ENCODE measurements around the gene IDUA. TPM values are rescaled to one million over a fixed set of nuclear protein-coding genes. Genes with fewer than 3 reads are reported as not detected.

Gene IDUA
- total RNA-seq, 3 donors from 2014 or later (not counting 1 experiment from before 2014, with no cell fraction given): 38.7 to 43.6 (median 43.0) TPM

DNA sequence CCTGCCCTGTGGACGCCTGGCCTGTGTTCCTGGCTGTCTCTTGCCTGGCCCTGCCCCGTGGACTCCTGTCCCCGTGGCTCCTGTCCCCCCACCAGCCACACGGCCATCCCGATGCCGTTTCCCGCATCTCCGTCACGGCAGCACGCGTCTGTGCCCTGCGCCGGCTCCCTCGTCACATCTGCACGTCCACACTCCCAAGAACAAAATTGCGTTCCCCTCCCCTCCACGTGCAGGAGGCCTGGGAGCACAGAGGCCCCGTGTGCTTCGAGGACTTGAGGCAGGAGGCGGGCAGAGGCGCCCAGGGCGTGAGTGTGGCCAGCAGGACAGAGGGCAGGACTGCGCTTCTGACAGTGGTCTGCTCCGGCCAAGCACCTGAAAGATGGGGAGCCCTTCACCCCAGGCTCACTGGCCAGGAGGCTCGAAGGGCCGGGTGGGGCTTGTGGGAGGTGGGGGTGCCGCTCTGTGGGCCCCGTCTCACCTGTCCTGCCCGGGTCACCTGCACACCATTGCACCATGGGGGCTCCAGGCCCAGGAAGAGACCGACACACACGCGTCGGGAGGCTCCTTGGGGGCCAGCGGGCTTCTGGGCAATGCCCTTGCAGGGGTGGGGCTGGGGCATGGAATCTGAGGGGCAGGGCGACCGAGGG, 41.9 kb downstream of the IDUA start:
- TF ChIP-seq CTCF (IDR thresholded peaks at IDR 0.05): no peak
- intact Hi-C loops (cut with micrococcal nuclease): no loop called here
- no peak overlapping the region for H3K27ac ChIP-seq (ENCODE audit: low read length)

GRCh38 chr4:1029529-1029928, 42.7 kb downstream of the IDUA start:
- no peak overlapping the region for H3K27ac Mint-ChIP-seq
- no peaks in the 10 kb centered on the region for H3K27me3 Mint-ChIP-seq (ENCODE audit: low read depth in 2 of 2)
- no peaks in the 10 kb centered on the region for H3K36me3 ChIP-seq (ENCODE audit: control insufficient read depth, insufficient read depth, low read length)
- H3K36me3 Mint-ChIP-seq: no peaks in the 10 kb centered on the region
- no peaks in the 10 kb centered on the region for H3K9me3 Mint-ChIP-seq
- no peaks in the 10 kb centered on the region for H3K4me1 ChIP-seq (ENCODE audit: control insufficient read depth, insufficient read depth, low read length)
- ATAC-seq (no peak), DNase-seq (no peak)
- intact Hi-C loops (cut with micrococcal nuclease): no loop called here
- WGBS (ENCODE audit: insufficient coverage): 75% methylated on average over 17 of the region's 17 CpGs
- no peak for TF ChIP-seq CTCF (IDR thresholded peaks at IDR 0.05)
- no peak overlapping the region for H3K27ac ChIP-seq (ENCODE audit: low read length)
- no peak overlapping the region for H3K4me3 Mint-ChIP-seq
- H3K27me3 ChIP-seq (ENCODE audit: control insufficient read depth, insufficient read depth, low read length): no peaks in the 10 kb centered on the region
- H3K4me3 ChIP-seq (ENCODE audit: low read length): no peak overlapping the region
- H3K9me3 ChIP-seq (ENCODE audit: control insufficient read depth, insufficient read depth, low read length): no peaks in the 10 kb centered on the region
- no peaks in the 10 kb centered on the region for H3K4me1 Mint-ChIP-seq

More for the DNA sequence above, 41.9 kb downstream of the IDUA start:
- 86% methylated on average over 36 of the region's 36 CpGs for WGBS (ENCODE audit: insufficient coverage)
- ATAC-seq: no peak
- no peaks in the 10 kb centered on the region for H3K36me3 Mint-ChIP-seq
- H3K4me1 Mint-ChIP-seq: no peaks in the 10 kb centered on the region
- DNase-seq: no peak
- H3K27me3 ChIP-seq (ENCODE audit: control insufficient read depth, insufficient read depth, low read length): no peaks in the 10 kb centered on the region
- H3K4me1 ChIP-seq (ENCODE audit: control insufficient read depth, insufficient read depth, low read length): no peaks in the 10 kb centered on the region
- H3K9me3 ChIP-seq (ENCODE audit: control insufficient read depth, insufficient read depth, low read length): no peaks in the 10 kb centered on the region
- no peaks in the 10 kb centered on the region for H3K27me3 Mint-ChIP-seq (ENCODE audit: low read depth in 2 of 2)
- no peaks in the 10 kb centered on the region for H3K9me3 Mint-ChIP-seq
- H3K4me3 ChIP-seq (ENCODE audit: low read length): no peak overlapping the region
- H3K27ac Mint-ChIP-seq: no peak overlapping the region
- H3K36me3 ChIP-seq (ENCODE audit: control insufficient read depth, insufficient read depth, low read length): no peaks in the 10 kb centered on the region
- H3K4me3 Mint-ChIP-seq: no peak overlapping the region

DNA sequence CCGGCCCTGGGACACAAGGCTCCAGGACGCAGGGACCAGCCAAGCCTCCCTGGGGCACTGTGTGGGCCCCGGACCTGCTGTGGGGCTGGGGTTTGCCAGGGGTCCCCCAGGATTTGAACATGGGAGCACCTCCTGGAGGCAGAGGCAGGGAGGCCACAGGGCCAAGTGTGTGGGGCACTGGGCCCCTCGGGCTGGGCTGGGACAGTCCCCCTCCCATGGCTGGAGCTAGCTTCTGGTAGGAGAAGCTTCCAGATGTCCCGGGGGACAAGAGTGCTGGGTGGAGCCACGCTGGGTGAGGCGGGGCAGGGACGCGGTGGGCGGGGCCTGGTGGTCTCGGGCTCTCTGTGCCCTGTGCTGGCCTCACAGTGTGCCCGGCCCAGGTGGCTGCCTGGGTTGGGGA, 43.2 kb downstream of the IDUA start:
- no peak for TF ChIP-seq CTCF (IDR thresholded peaks at IDR 0.05)
- Mint-ChIP-seq H3K27me3 (ENCODE audit: low read depth in 2 of 2) (no peaks in the 10 kb centered on the region), H3K27ac (no peak overlapping the region), H3K4me3 (no peak overlapping the region), H3K4me1 (no peaks in the 10 kb centered on the region), H3K36me3 (no peaks in the 10 kb centered on the region), H3K9me3 (no peaks in the 10 kb centered on the region)
- intact Hi-C loops (cut with micrococcal nuclease): no loop called here
- no peak for ATAC-seq
- no peaks in the 10 kb centered on the region for H3K9me3 ChIP-seq (ENCODE audit: control insufficient read depth, insufficient read depth, low read length)
- DNase-seq: no peak
- H3K4me3 ChIP-seq (ENCODE audit: low read length): no peak overlapping the region
- no peaks in the 10 kb centered on the region for H3K36me3 ChIP-seq (ENCODE audit: control insufficient read depth, insufficient read depth, low read length)
- H3K27ac ChIP-seq (ENCODE audit: low read length): no peak overlapping the region
- 81% methylated on average over 12 of the region's 12 CpGs for WGBS (ENCODE audit: insufficient coverage)
- no peaks in the 10 kb centered on the region for H3K4me1 ChIP-seq (ENCODE audit: control insufficient read depth, insufficient read depth, low read length)
- H3K27me3 ChIP-seq (ENCODE audit: control insufficient read depth, insufficient read depth, low read length): no peaks in the 10 kb centered on the region

DNA sequence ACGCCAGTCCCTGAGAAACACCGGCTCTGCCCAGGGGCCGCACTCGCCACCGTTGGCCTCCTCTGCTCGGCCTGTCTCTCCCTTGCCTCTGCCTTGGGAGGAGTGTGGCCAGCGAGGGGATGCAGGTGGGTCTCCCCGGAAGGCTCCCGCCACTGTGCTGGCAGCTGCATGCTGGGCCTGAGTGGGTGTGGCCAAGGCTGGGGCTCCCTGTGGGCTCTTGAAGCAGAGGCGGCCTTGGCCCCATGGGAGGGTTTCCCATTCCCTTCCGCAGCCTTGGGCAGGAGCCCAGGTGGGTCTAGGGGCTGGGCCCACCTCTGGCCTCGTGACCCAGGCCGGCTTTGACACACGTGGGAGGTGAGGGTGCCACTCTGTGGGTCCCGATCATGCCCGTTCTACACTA, 43.7 kb downstream of the IDUA start:
- no peaks in the 10 kb centered on the region for H3K9me3 Mint-ChIP-seq
- no peak overlapping the region for H3K27ac Mint-ChIP-seq
- Histone ChIP-seq H3K27ac (ENCODE audit: low read length) (no peak overlapping the region), H3K9me3 (ENCODE audit: control insufficient read depth, insufficient read depth, low read length) (no peaks in the 10 kb centered on the region), H3K4me3 (ENCODE audit: low read length) (no peak overlapping the region), H3K27me3 (ENCODE audit: control insufficient read depth, insufficient read depth, low read length) (no peaks in the 10 kb centered on the region), H3K36me3 (ENCODE audit: control insufficient read depth, insufficient read depth, low read length) (no peaks in the 10 kb centered on the region), H3K4me1 (ENCODE audit: control insufficient read depth, insufficient read depth, low read length) (no peaks in the 10 kb centered on the region)
- ATAC-seq: no peak
- no peaks in the 10 kb centered on the region for H3K4me1 Mint-ChIP-seq
- H3K4me3 Mint-ChIP-seq: no peak overlapping the region
- TF ChIP-seq CTCF (IDR thresholded peaks at IDR 0.05): no peak
- WGBS (ENCODE audit: insufficient coverage): 77% methylated on average over 16 of the region's 16 CpGs
- intact Hi-C loops (cut with micrococcal nuclease): no loop called here
- no peak for DNase-seq
- H3K36me3 Mint-ChIP-seq: no peaks in the 10 kb centered on the region
- no peaks in the 10 kb centered on the region for H3K27me3 Mint-ChIP-seq (ENCODE audit: low read depth in 2 of 2)
